ENCODE measurements around the gene ATP6V1B1.

- TF ChIP-seq CTCF (conservative IDR thresholded peaks at IDR 0.05; ENCODE audit: low read length) (peak; percentile 52), EZH2phosphoT487 (IDR thresholded peaks at IDR 0.05; ENCODE audit: borderline replicate concordance) (no peak)
These were observed 59.2 kb downstream of the ATP6V1B1 start, which contains the start of gene TEX261 for GRCh38 chr2:70994699-70995425.

Data from Loucy (cell line).